Stimulated activated CD8-positive, alpha-beta memory T cell treated with anti-CD3 and anti-CD28 coated beads, Interleukin-15, amount 100 ng/mL, for 4 hours (primary cell): ENCODE results near the gene NMT2.

Experiments used
- DNase-seq, 2 donors: peaks; one replicate each; pipeline ENCODE4 v3.0.0-alpha.2; 2020; ENCODE audit warnings: low read depth in 2 of 2

Gene NMT2

DNA sequence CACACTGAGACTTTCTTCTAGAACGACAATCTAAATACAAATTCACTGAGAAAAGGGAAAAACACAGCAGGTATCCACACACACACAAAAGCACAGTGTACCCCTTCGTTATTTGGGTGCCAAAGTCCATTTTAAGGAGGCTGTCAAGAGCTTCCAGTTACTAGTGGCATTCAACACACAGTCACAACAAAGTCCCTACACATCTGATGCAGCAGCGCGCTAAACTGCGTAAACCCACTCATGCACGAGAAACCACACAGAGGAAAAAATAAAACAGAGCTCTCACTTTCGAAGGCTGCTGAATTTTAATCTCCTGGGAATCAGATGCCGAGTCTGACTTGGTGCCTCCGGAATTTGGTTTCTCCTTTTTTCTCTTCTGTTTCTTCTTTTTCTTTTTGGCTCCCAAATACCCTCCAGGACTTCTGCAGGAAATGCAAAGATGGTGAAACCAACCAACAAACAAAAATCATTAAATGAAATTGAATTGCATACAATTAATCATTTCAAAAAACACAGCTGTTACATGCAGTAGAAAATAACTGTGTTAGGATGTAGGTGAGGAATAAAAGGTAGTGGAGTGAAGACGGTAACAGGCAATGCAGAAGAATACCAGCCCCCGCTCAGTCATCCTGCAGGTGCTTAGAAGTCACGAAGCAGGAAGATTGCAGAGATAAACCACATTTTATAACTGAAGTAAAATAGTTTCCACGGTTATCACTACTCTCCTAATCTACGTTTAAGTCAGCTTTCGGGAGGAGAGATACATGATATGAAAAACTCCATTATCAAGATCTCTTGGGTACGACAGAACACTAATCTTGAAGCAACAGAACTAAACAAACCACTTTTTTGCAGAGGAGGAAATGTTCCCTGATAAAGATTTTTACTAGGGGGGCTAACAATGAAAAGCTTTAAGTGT, 27.1 kb downstream of the NMT2 start:
- no peak for DNase-seq

DNA sequence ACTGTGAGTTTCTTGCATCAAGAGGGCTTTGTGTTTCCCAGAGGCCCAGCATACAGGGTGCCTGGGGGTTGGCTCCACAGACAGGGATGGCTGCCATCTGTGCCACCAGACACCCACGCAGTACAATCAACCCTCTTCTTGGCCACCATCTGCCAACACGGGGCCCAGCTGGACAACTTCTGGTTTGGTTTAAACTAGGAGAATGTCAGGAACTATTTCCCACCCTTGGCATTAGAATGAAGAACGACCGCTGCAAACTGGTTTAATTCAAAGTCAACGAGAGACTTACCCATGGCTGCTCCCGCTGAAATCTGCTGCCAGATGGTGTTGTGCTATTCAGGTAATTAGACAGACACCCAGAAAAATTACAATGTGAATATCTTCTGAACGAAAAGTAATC, 27.8 kb downstream of the NMT2 start:
- no peak for DNase-seq

DNA sequence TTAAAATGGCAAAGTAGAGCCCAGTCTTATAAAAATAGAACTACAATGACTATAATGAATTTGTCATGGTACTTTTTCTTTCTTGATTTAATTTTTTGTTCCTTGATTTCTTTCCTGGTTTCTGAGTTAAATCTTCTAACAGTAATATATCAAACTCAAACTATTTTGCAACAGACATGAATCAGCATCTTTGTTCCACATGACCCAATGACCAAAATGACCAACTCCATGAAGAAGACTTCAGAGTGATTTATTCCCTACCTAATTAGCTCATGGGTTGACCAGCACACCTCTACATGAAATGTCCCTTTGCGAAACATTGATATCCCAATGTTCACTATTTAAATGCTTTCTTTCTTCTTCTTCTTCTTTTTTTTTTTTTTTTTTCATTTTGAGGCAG, 30.9 kb downstream of the NMT2 start:
- DNase-seq, result no peak

DNA sequence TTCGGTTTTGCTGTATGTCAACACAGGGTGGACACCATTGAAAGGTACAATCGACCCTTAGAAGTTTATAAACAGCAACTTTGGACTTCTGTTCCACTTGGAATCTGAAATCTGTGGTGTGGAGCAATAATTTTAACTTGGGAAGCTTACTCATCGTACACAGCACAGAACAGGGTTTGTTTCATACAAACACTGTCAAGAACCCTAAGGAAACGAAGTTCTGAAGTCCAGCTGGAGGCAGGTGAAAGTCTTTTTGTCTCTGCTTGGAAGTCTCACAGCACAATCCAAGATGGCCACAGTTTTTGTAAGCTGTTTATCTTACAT, 31.5 kb downstream of the NMT2 start:
- DNase-seq, result no peak

DNA sequence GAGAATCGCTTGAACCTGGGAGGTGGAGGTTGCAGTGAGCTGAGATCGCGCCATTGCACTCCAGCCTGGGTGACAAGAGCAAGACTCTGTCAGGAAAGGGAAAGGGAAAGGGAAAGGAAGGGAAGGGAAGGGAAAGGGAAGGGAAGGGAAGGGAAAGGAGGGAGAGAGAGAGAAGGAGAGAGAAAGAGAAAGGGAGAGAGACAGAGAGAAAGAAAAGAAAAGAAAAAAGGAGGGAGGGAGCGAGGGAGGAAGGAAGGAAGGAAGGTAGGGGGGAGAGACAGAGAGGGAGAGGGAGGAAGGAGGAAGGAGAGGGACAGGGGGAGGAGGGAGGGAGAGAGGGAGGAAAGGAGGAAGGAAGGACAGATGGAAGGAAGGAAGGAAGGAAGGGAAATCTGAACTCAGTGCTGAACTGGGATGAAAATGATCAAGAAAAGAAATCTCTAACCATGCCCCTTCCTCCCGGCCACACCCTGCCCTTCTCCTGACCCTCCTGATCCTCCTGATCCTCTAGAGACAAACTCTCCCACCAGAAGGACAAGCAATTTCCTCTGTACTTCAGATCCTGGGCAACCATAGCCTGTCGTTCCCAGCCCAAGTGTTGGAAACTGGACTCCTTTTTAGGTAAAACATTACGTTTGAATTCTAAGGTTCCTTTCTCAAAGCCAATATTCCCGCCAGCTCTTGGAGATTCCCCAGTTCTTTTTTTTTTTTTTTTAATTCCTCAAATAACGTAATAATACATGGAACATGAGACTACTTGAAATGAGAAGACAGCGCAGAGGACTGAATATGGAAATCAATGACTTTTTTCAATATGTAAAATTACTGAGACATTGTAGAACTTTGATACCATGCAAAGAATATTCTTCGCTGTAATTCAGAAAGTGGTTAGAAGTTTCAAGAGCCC, 32.1 kb downstream of the NMT2 start:
- DNase-seq, result no peak

DNA sequence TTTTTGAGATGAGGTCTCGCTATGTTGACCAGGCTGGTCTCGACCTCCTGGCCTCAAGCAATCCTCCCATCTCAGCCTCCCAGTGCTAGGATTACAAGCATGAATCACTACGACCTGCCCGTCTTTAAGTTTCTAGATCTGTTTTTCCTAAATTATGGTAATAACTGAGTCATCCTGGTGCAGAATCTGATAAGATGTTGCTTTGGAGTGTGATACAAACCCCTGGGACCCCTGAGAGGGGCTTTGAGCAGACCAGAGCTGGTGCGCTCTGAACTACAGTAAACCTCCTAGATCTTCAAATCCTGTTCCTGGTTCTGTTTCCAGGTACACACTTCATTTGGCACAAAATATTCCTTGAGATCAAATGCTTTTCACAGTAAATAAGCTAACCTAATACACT, 37.2 kb downstream of the NMT2 start:
- DNase-seq, result no peak

DNA sequence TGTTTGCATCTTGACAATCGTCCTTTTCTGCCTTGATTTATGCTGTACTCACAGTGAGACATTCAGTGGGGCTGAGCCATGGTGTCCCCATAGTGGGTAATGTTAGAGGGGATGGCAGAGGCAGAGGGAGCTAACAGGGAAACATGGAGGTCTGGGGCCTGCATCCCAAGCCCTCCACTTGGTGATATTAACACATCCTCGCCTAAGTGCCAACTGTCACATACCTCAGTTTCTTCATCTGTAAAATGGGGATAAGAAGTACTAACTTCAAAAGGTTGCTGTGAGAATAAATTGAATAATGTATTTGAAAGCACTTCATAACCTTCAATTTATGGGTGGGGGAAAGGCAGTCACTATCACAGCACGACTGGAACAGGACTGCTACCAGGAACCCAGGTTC, 43.6 kb downstream of the NMT2 start:
- no peak for DNase-seq

DNA sequence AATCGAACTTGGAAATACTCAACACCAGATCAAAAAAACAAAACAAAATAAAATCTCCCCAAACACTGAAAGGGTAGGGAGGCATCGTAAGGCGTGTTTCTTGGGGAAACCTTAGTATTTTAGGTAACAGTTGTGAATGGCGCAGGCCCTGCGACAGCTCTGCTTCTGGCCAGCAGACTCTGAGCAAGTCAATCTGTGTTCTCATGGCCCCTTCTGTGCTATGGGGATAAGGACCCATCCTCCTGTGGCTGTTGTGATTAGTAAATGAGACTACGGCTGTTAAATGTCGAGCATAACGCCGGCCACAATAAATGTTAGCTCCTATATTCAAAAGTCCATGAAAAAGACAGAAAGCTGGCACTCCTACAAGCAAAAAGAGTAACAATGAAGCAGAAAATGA, 44.3 kb downstream of the NMT2 start:
- no peak for DNase-seq

DNA sequence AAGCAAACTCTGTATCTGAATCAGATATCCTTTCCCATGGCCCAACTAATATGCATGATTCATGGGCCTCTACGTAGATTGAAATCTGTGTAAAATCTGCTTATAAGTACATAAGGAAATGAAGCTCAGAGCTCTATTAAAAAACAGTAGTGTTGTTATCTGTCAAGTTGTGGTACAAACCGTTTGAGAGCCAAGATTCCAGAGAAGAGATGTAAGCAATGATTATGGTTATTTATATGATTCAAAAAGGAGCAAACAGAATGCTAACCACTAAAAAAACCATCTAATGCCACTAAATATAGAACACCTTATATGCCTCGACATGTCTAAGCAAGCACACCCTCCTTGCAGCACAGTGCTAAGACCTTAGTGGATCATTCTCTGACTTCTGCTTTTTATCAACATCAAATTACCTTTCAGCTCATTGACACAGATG, 44.7 kb downstream of the NMT2 start:
- no peak for DNase-seq

DNA sequence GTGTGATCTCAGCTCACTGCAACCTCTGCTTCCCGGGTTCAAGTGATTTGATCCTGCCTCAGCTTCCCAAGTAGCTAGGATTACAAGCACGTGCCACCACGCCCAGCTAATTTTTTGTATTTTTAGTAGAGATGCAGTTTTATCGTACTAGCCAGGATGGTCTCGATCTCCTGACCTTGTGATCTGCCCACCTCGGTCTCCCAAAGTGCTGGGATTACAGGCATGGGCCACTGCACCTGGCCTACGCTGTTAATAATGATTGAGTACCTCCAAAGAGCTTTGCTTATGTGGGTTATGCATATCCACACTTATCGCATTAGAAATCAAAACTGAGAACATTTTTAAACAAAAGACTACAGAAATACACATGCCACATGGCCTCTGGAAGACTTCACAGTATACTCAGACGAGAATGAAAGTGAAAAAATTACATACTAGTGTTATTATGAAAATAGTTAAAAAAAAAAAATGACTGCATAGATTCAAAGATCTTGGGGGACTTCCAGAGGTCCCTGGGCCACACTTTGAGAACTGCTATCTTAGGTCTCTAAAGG, 45.9 kb downstream of the NMT2 start:
- no peak for DNase-seq

DNA sequence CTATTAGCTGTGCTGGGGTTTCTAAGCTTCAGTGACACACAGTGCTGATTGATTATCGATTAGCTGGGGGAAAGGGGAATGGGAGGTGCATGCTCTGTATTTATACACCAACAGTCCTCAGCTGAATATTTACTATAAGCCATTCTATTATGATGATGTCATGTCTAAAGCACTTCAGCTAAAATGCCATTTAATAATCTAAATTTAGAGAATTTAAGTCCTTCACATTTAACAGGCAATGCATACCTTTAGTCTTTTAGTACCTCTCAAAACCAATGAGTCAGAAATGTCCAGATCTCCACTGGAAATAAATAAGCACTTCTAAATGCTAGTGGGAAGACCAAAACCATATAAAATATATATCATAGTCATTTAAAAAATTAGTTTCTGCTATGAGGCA, 46.8 kb downstream of the NMT2 start:
- DNase-seq, result no peak

DNA sequence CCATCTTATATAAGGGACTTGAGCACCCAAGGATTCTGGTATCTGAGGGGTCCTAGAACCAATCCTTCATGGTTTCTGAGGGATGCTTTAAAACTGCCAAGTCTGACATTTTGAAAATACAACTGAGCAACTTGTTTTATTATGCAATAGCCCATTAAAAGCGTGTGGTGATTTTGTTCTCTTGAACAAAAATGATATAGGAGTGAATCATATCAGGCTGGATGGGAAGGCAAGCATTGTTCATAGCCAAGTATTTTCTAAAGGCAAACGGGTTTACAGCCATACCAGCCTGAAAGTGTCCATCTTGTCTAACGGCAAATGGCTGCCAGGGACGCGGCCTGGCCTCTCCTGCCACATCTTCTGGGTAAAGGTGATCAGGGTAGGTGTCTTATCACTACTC, 48.0 kb downstream of the NMT2 start:
- no peak for DNase-seq

DNA sequence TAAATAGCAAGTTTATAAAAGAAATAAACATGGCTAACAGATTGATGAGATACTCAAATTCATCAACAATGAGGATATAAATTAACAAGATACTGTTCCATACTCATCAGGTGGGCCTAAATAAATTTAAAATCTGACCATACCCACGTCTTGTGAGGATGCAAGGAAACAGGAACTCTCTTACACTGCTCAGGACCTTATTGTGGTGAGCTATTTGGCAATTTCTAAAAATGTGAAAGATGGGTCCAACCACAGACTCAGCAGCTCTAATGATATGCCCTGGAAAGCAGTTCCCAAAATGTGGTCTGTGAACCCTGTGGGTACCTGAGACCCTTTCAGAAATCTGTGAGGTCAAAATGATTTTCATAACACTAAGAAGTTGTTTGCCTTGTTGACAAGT, 49.9 kb downstream of the NMT2 start:
- no peak for DNase-seq

DNA sequence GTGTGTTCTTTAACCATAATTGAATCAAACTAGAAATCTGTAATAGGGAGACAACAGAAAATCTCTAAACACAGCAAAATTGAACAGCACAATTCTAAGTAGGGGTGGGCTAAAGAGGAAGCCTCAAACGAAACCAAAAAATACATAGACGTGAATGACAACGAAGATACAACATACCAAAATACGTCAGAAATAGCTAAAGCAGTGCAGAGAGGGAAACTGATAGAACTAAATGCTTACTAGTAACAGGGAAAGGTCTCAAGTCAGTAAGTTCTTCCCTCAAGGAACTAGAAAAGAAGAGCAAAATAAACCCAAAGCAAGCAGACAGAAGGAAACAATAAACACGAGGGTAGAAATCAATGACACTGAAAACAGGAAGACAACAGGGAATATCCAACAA, 52.3 kb downstream of the NMT2 start:
- no peak for DNase-seq

DNA sequence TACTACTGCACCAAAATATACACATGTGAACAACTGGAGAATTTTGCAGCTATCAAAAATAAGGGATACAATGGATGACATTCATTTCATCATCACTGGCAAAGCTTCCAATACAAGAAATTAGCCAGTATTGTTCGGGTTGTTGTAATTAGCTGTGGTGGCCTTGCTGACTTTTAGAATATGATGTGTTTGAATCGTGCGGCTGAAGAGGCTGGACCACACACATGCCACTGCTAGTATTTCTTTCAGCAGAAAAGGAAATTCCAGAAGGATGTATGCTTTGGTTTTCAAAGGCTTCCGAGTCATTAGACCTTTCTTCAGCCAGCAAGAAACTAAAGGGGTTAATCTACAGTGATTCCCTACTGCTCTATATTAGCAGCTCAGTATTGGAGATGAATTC, 54.7 kb downstream of the NMT2 start:
- no peak for DNase-seq

DNA sequence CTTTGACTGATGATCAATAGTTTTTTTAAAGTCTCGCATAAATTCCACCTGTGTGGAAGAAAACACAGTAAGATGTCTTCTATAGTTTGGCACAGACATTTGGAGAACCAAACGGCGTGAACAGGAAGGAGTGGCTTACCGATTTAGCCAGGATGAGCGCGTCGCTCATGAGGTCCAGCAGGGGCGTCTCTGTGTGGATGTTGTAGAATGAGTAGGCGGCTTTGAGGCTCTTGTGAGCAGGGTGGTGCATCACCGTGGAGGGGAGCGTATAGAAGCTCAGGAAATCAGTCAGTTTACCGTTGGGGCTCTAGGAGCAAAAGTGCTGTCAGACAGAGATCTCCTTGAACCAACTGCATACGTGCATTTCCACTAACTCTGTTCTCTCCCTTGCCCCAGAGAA, 55.8 kb downstream of the NMT2 start:
- DNase-seq, result no peak

DNA sequence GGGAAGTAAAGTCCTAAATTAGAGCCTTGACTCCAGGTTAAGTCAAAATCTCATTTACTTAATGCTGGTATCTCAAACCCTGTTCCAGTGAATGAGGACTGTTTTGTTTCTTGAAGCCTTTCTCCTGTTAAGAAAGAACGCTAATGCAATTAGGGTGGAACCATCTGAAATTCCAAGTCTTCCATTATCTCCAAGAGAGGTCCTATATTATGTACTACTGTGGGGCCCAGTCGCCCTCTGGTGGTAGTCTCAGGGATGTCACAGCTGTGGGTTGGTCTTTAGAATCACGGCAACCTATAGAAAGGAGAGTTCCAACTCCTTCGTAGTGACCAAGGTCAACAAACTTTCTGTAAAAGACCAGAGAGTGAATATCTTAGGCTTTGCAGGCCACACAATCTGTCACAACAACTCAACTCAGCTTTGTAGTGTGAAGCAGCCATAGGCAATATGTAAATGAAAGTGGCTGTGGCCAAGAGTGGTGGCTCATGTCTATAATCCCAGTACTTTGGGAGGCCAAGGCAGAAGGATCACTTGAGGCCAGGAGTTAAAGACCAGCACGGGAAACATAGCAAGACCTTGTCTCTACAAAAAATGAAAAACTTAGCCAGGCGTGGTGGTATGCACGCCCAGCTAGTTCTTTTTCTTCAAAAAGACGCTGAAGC, 62.0 kb downstream of the NMT2 start:
- peak; percentile 13 to 27 for DNase-seq

DNA sequence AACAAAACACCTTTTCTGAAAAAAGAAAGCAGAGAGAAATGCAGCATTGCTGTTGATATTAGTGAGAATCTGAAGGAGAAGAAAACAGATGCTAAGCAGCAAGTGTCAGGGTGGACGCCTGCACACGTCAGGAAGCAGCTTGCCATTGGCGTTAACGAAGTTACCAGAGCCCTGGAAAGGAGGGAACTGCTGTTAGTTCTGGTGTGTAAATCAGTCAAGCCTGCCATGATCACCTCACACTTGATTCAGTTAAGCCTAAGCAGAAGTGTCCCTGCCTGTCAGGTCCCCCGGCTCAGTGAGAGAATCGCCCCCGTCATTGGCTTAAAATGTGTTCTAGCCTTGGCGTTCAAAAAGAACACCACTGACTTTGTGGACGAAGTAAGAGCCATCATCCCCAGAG, 65.0 kb downstream of the NMT2 start:
- DNase-seq, result no peak

DNA sequence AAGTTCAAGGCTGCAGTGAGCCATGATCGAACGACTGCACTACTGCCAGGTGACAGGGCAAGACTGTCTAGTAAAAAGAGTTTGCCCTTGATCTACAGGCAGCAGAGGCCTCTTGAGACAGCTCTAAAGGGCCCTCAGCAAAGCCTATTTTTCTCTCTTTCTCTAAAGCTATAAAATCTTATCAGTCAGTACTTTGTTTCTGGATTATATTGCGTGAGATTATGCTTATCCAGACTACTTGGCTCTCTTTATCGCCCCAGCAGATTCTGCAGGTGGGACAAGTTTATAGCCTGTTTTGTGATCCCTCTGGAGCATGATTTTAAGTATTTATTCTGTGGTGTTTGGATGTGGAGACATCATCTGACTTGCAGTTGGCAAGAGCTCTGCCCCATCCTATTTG, 68.6 kb downstream of the NMT2 start:
- no peak for DNase-seq

DNA sequence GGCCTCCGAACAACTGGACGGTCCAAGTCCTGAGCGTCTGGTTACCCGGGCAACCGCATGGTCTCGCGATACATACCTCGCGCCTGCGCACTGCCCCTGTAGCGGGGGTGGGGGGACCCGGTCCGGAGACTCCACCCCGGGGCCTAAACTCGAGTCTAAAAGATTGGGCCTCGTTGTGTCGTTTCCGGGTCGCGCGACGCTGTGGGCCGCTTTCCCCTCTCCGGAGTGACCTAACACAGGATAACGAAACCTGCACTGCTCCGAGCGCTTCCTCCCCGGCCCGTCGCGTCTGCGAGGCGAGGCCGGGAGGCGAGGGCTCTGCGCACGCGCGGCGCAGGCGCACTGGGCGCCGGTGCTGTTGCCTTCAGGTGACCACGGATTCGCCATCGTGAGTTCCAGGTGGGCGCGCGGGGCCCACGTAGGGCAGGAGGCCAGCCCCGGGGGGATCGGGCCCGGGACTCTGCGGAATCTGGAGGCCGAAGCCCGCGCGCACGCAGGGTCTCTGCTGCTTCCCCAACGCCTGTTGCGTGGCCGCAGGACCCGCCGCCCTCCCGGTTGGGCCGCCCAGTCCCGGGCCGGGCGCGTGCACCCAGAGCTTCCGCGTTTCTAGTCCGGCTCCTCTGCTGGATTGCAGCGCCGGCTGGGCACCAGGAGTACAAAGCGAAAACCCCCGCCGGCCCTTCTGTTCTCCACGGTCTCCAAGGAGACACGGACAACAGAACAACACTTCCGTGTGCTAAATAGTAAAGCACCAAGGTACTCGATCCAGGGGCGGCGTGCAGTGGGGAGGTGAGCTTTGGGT, 71.3 kb downstream of the NMT2 start, which contains the start of gene RPP38:
Gene RPP38, plus strand, starts transcription at position 345 of the 802 bp plus-strand sequence. CDS start 5,960 bp downstream, outside the sequence.
- peak; percentile 90 to 92 for DNase-seq

DNA sequence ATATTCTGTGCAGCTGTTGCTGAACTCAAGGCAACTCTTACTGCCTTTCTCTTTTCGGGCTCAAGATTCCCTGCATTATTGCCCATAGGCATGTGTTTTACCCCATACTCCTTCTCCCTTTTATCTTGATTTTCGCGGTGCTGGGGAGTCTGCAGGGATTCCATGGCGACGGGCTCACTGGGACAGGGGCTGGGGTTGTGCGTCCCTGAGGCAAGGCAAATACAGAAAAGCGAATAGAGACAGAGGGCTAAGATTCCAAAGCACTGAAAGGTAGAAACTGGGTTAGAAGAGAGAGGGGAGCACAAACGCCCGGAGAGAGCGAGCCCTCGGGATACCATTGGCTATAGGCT, 71.9 kb downstream of the NMT2 start:
- DNase-seq, result no peak
